ENCODE results near the gene OPCML. TPM values are rescaled to one million over a fixed set of nuclear protein-coding genes. Genes with fewer than 3 reads are reported as not detected.
"Not testable (repeated sequence)": the region's sequence is repeated elsewhere in the genome, so short reads cannot be mapped to it uniquely, and the experiment has no call there.

Gene OPCML
- total RNA-seq, 1 donor from 2014 or later: 0.10 TPM

DNA sequence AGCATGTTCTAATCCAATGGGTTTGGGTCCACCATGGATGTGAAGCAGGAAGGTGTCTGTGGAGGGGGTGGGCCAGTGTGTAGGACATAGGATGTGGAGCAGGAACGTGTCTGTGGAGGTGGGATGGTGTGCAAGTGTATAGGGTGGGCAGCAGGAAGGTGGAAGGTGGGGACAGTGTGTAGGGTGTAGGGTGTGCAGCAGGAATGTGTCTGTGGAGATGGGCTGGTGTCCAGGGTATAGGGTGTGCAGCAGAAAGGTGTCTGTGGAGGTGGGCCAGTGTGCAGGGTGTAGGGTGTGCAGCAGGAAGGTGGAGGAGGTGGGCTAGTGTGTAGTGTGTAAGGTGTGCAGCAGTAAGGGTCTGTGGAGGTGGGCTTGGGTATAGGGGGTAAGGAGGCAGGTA, 1093.9 kb downstream of the OPCML start:
- DNase-seq (ENCODE audit: low spot score): no peak

DNA sequence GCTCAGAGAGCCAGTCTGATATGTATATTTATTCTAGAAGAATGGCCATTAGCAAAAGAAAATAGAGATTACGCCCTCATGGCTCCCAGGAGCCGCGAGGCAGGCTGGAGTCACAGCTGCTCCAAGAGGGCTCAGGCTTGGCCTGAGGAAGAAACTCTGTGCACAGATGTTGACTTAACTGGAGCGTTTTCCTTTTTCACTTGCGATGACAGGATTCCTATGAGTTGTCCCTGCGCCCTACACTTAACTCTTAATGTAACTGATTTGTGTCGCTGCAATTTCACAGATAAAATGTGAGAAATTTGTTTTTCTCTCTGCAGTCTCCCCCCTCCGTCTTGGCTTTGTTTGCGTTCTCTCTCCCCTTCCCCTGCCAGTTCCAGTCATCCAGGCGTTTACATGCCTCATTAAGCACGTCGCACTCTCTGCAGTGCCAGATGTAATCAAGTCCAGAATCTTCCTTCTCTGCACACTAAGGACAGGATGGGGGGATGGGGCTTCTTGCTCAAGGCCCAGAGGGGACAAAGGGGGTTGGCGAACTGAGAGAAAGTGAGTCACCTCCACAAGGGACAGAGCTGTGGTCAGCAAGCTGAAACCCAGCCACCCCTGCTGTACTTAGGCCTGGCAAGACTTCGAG, 1101.8 kb downstream of the OPCML start:
- DNase-seq (ENCODE audit: low spot score): no peak

DNA sequence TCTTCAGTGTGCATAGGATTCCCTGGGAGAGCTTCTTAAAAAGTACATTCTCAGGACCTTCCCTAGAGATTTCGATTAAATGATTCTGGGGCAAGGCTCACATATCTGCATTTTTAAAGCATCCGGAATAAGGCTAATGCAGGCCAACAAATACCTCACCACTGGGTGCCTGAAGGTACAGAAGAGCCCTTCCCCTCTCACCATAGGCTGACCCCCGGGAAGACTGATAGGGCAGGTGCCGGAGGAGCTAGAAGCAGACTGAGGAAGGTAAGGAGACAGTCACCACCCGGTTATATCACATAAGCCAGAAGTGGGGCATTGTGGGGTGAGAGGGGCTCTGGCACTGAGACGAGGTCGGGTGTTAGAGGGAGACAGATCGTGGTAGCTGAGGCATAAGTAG, 1102.6 kb downstream of the OPCML start:
- no peak for DNase-seq (ENCODE audit: low spot score)

DNA sequence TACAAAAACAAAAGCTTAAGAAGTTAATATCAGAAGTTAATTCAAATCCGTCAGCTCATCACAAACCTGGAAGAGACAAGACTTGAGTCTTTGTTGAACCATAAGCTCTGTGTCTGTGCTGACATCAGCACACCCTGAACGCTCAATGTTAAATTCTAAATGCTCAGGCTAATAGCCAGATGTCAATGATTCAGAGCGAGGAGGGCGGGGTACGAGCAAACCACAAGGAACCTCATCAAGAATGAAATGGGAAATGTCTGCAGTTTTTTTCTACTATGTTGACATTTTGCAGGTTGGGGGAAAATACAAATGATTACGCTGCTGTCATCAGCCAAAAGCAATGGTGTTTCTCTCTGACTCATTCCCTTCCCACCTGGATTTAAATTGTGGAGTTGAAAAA, 1104.7 kb downstream of the OPCML start:
- no peak for DNase-seq (ENCODE audit: low spot score)

DNA sequence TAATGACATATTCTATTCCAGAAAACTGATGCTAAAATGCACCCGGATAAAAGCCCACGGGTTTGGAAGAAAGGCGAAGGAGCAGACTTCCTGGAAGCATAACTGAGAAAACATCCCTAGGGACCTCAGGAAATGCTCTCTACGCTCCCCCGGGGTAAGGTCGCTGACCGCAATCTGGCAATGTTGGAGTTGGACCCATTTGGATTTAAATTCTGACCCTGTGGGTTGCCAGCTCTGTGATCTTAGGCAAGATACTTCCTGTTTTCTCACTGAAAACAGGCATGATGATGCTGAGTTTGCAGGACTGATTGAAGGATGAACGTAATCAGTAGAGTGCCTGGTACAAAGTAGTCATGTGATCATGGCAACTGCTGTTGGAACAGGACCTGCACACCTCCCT, 1107.9 kb downstream of the OPCML start:
- no peak for DNase-seq (ENCODE audit: low spot score)

DNA sequence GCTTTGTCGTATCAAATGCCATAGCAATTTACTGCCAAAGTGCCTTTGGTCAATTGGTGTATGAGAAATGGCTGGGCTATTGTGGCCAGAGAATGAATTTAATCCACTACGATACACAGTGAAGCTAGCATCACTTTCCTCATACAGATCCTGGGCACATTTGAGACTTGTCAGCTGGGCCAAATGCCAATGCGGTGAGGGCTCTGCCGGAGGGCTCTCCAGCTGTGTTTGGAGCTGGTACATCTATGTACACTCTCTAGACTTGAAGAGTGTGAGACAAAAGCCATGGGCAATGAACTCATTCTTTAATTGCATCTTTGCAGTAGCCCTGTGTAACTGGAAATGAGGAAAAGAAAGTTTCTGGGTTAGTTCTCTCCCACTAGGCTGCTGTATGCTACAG, 1109.0 kb downstream of the OPCML start:
- no peak for DNase-seq (ENCODE audit: low spot score)

DNA sequence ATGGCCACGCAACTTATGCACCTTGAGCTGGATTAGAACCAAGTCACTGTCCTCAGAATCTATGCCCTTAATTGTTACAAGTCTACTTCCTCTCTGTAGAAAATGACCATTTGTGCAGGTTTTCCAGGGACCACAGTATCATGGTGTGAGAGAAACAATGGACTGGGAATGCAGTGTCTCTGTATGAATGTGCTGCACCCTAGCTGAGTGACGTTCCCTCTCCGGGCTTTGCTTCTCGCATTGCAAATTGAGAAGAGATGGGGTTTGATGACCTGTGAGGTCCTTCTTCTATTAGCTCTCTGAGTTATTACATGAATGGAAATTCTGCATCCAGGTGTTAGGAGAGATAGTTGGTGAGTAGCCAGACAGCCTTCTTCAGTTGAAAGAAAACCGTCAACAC, 1109.6 kb downstream of the OPCML start:
- no peak for DNase-seq (ENCODE audit: low spot score)

DNA sequence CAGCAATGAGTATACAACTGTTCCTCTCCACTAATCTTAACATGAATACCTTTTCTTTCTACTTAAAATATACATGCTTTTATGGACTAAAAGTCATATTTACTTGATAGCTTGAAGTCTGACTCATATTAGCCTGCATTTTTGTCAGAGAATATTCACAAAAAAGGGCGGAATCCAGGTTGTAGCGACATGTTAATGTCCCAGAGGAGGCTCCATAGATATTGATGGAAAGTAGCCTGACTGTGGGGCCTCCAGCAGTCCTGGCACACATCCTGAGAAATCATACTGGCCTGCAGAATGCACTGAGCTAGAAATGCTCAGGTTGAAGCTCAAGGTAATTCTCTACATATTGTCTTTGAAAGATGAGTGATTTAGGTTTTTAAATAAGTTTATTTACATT, 1110.7 kb downstream of the OPCML start:
- no peak for DNase-seq (ENCODE audit: low spot score)

DNA sequence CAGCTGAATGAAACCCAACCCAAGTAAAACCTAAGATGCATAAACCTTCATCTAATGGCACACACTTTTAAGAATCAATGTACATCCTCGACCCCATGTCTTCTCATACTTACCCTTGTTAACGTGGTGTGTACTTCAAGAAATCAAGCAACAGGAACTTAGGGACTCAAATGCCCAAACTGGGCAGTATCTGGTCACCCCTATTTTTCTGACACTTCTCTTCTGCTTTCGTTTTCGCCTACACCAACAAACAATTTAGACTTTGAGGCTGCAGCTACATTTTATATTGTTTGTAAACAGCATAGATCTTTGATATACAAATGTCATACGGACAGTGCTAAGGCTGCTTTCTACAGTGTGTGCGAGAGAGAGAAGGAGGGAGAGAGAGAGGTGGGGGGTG, 1117.8 kb downstream of the OPCML start:
- DNase-seq (ENCODE audit: low spot score): no peak

DNA sequence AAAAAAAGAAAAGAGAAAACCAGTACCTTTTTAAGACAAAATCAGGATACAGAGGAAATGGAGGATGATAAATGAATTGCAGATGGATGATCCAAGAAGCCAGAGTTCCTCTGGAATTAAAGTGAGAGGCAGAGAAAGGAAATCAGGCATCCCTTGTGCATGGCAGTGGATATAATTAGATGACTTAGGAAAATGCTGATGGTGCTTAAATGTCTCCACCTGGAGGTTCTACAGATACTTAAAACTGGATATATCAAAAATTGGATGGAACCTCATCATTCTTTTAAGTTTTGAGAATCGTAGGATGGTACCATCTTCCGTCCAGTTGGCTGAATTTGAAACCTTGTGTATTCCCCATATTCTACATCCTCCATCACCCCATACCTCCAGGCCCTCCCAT, 1121.9 kb downstream of the OPCML start:
- no peak for DNase-seq (ENCODE audit: low spot score)

DNA sequence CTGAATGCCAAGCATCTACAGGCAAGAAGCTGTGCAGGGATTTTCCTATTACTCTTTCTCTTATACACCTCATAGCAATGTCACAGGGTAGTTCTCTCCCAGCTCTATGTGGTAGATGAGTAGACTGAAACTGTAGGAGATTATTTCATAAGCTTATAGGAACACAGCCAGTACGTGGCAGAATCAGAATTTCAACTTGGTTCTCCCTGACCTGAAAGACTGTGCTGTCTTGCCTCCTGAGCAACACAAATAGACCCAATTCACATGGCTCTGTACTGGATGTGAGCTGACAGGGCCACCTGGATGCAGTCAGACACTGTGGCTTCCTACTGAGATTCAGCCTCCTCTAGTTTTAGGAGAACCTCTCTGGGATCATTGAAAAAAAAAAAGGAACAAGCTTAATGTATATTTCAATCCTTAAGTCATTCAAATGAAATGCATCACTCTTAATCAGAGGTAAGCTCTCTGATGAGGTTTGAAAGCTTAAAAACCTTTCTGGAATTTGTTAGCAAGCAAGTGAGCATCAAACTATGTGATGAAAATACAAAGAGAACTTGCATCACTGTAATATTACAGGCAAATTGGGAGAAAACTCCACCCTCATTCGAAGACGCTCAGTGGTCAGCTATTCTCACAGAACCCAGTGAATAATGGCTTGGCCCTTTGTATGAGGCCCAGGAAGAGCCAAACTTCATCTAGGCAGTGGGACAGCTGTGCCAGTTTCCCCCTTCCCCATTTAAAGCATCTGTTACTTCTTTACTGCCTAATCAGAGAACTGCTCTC, 1122.5 kb downstream of the OPCML start:
- no peak for DNase-seq (ENCODE audit: low spot score)

DNA sequence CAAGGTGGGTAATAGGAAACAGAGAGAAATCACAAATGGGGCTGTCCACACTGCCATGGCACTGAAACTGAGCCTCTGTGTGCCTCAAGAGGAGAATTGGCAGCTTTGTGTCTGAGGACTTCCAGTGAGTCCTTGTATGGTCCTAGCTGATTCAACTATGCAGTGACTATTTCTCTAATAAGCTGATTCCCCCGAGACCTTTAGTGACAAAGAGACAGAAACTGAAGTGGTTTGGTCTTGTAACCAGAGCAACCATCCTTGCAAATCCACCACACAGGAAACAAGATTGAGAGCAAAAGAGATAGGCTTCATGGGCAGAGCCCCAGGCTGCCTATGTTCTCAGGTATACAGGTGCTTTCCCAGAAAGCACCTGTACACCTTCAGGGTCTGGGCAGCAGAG, 1123.4 kb downstream of the OPCML start:
- no peak for DNase-seq (ENCODE audit: low spot score)

DNA sequence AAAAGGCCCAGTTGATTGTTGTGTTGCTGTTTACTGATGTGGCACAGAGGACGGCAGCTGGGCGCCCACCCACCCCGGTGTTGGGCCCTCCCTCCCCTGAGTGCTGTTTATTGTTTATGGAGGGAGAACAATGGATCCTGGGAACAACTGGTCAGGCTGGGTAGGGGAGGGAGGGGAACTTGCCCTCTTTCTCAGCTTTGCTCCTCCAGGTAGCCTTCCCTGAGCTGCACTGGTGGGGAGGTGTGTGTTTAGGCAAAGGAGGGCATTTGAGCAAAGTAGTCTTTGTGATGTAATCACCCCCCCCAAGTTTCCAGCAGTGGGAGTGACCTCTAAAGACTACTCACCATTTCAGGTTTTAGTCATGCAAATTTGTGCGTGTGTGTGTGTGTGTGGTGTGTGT, 1126.6 kb downstream of the OPCML start:
- no peak for DNase-seq (ENCODE audit: low spot score)

DNA sequence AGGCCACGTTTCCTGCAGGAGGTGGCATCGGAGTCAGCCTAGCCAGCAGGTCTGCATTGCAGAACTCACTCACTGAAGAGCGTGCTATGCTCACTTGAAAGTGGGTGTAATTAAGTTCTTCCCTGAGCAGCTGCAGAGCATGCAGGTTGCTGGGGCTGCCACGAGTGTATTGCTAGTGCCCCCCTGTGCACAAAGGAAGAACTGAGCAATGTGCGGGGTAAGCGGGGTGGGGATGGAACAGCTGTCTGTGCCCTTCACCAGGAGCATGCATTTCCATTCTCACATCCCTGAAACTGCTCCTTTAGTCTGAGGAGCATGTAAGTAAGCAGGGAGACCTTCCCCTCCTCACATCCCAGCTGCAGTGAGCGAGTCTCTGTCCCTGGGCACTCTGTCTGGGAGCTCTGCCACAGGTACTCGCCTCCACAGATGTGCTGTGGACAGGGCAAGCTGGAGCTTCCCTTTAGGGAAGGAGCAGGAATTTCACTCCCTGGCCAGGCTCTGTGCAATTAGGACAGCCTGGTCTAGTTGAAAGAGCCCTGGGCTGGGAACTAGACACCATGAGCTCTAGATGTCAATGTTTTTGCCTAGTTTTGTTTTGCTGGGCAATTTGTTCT, 1130.1 kb downstream of the OPCML start:
- no peak for DNase-seq (ENCODE audit: low spot score)

DNA sequence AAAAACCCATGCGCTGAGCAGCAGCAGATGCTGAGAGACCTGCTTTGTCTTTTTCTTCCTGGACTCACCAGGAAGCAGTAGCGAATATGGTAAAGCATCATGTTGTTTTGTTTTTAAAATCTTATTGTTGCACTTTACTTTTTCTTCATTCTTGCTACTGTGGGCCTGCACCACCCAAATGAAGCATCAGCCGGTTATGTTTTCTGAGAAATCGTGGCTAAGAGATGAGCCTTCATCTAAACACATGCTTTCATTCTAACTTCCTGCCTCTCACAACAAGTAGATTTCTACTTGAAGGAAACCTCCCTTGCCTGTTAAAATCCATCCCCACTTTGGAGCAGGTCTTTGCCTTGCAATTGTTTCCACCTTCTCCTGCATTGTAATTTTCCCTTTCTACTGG, 1136.0 kb downstream of the OPCML start:
- DNase-seq (ENCODE audit: low spot score): no peak

DNA sequence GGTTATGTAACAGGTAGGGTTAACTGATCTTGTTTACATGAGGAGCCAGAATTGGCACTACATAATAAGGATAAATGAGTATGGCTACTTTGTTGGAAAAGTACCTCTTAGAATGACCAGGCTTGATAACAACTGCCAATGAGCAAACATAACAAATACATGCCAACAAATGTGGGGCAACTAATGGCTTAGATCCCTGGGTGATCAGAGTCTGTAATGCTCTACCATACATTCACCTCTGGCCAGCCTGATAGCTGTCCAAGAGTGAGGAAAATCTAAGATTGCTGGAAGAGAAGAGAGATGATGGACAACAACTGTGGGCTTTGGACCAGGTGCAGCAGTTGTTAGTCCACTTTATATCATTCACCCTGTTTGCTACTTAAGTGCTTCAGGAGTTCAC, 1136.9 kb downstream of the OPCML start:
- DNase-seq (ENCODE audit: low spot score): no peak

DNA sequence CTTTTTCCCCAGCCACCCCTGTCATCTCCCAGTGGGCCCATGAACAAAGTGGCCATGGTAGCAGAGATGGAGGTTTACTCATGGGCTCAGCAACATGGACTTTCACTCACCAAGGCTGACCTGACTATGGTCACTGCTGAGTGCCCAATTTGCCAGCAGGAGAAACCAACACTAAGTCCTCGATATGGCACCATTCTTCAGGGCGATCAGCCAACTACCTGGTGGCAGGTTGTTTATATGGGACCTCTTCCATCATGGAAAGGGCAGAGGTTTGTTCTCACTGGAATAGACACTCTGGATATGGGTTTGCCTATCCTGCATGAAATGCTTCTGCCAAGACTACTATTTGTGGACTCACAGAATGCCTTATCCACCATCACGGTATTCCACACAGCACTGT, 1152.8 kb downstream of the OPCML start:
- no peak for DNase-seq (ENCODE audit: low spot score)

DNA sequence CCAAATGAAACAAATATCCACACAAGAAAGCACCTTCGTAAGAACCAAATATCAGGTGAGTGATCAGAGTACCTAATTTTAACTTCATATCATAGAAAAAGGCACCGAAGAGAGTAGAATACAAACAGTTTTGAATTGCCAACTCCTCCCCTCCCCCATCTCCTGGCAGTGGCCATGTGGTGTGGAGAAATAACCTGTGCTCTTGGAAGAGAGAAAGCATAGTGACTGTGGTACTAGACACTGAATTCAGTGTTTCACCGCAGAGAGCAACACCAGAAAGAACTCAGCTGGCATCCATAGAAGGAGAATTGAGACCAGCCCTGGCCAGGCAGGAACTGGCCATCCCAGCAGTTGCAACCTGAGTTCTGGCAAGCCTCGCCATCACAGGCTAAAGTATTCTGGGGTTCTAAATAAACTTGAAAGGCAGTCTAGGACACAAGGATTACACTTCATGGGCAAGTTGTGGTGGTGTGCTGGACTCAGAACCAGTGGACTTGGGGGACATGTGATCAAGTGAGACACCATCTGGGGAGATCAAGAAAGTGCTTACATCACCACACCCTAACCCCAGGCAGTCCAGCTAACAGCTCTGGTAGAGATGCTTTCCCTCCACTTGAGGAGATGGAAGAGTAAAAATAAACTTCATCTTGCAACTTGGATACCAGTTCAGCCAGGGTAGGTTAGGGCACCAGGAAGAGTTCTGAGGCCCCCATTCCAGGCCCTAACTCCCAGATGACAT, 1158.7 kb downstream of the OPCML start:
- DNase-seq (ENCODE audit: low spot score): no peak

DNA sequence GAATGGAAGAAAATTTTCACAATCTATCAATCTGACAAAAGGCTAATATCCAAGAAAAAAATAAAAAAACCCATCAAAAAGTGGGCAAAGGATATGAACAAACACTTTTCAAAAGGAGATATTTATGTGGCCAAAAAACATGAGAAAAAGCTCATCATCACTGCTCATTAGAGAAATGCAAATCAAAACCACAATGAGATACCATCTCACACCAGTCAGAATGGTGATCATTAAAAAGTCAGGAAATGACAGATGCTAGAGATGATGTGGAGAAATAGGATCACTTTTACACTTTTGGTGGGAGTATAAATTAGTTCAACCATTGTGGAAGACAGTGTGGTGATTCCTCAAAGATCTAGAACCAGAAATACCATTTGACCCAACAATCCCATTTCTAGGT, 1162.2 kb downstream of the OPCML start:
- not testable (repeated sequence) for DNase-seq (ENCODE audit: low spot score)

DNA sequence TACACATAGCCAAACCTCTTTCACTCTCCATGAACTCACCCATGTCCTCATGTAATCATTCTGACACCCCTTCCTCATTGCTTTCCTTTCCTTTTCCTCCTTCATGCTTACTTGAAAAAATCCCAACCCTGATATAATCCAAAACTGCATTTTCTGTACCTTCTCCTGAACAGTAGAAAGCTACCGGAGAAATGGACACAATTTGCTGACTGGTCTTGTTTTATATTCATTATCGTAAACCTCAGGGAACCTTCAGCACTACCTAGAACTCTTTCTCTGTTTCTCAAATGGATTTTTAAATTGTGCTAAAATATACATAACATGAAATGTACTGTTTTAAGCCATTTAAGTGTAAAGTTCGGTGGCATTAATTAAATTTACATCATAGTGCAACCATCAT, 1165.0 kb downstream of the OPCML start:
- no peak for DNase-seq (ENCODE audit: low spot score)

DNA sequence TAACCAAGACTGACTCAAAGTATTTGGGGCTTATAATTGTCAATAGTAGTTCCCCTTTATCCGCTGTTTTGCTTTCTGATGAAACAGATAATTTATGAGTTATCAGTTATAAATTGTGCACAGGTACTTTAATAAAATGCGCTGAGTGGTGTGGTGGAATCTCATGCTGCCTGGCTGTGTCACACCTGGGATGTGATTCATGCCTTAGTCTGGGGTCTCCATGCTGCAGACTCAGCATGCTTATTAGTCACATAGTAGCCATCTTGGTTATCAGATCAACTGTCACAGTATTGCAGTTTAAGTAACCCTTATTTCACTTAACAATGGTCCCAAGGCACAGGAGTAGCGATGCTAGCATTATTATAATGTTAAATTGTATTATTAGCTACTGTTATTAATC, 1166.7 kb downstream of the OPCML start:
- DNase-seq (ENCODE audit: low spot score): no peak
